HCT116 (cell line): ENCODE measurements around the gene GYS2. TPM values are rescaled to one million over a fixed set of nuclear protein-coding genes. Genes with fewer than 3 reads are reported as not detected.
A peak's percentile ranks its signal among the peaks of the same experiment; 100 is the strongest.

Experiments
- ATAC-seq: fragments of 200-7000 bp; cut with Tn5 transposase; 2 replicates; pipeline ENCODE4 v1.9.1; 2020; ENCODE audit warnings: mild to moderate bottlenecking, moderate library complexity
- BruUV-seq: library from RNA; stranded (reverse); fragments of 400-500 nt; replicated peaks from 2 replicates; lab custom pipeline; 2021; lab: Mats Ljungman, UMichigan
- CTCF ChIA-PET: fragments of 300-600 bp; sonication (Branson Sonifier 250); formaldehyde crosslinking; loops from one replicate; lab custom pipeline; 2021; ENCODE audit warnings: antibody characterized with exemption; lab: Charles Lee
- POLR2A ChIA-PET: fragments of 300-600, 350-600 bp; sonication (Branson Sonifier 250); formaldehyde crosslinking; loops from one replicate; lab custom pipeline; 2021; ENCODE audit warnings: antibody characterized with exemption; lab: Charles Lee
- RAD21 ChIA-PET, 2 experiments: fragments of 300-600 bp; sonication (Branson Sonifier 250); formaldehyde crosslinking; loops; one replicate each; lab custom pipeline; 2023; ENCODE audit warnings: low total read pairs in 2 of 2; ENCODE audit not compliant: uncharacterized antibody in 2 of 2, unreplicated experiment in 2 of 2, low non-redundant PET in 1 of 2; lab: Charles Lee
- DNase-seq: peaks from one replicate; pipeline ENCODE4 v3.0.0-alpha.2; 2010; ENCODE audit warnings: low read depth, low spot score
- H2AFZ ChIP-seq: fragments of 200-600 bp; shearing (Covaris generic), sonication (generic); 2 replicates; pipeline ENCODE4 v1.6.1; 2017; ENCODE audit warnings: low read depth, mixed run types, mixed read lengths, antibody characterized with exemption, low read length; ENCODE audit not compliant: poor library complexity, severe bottlenecking
- H3K27ac ChIP-seq: 2 replicates; pipeline ENCODE4 v1.5.1; 2012; ENCODE audit warnings: low read depth, low read length
- H3K27me3 ChIP-seq: fragments of 200-600 bp; sonication (generic); 2 replicates; pipeline ENCODE4 v1.6.1; 2016; ENCODE audit warnings: mixed run types, low read length, mixed read lengths; ENCODE audit not compliant: insufficient read depth
- H3K36me3 ChIP-seq, 2 experiments: fragments of 200-500 bp in 1 of 2; fragments of 200-600 bp in 1 of 2; sonication (Bioruptor generic) in 1 of 2; sonication (generic) in 1 of 2; 2 replicates each; pipeline versions ENCODE4 v1.5.1 to v1.6.1; 2014 to 2016; ENCODE audit warnings: low read length in 2 of 2, inconsistent platforms in 1 of 2, mixed read lengths in 1 of 2, mixed run types in 1 of 2; ENCODE audit not compliant: insufficient read depth in 2 of 2, control insufficient read depth in 1 of 2
- H3K4me1 ChIP-seq, 2 experiments: fragments of 200-600 bp in 1 of 2; sonication (generic) in 1 of 2; 2 replicates each; pipeline versions ENCODE4 v1.5.1 to v1.6.1; 2012 to 2017; ENCODE audit warnings: low read length in 2 of 2, inconsistent platforms in 1 of 2, mild to moderate bottlenecking in 1 of 2, mixed read lengths in 1 of 2, mixed run types in 1 of 2, moderate library complexity in 1 of 2; ENCODE audit not compliant: insufficient read depth in 2 of 2, control insufficient read depth in 1 of 2
- H3K4me2 ChIP-seq: fragments of 200-600 bp; sonication (generic); 2 replicates; pipeline ENCODE4 v1.6.1; 2017; ENCODE audit warnings: mixed run types, low read length, mixed read lengths
- H3K4me3 ChIP-seq, 2 experiments: fragments of 200-600 bp in 1 of 2; sonication (generic) in 1 of 2; replicated peaks in 1 of 2; 2 replicates each; pipeline ENCODE4 v1.5.1; 2011 to 2016; ENCODE audit warnings: low read length in 2 of 2, control low read depth in 1 of 2, low read depth in 1 of 2, mild to moderate bottlenecking in 1 of 2, mixed read lengths in 1 of 2, mixed run types in 1 of 2
- H3K79me2 ChIP-seq: fragments of 200-600 bp; sonication (generic); 2 replicates; pipeline ENCODE4 v1.6.1; 2017; ENCODE audit warnings: mild to moderate bottlenecking, mixed run types, low read length, moderate library complexity, mixed read lengths; ENCODE audit not compliant: insufficient read depth
- H3K9ac ChIP-seq: fragments of 200-600 bp; sonication (generic); 2 replicates; pipeline ENCODE4 v1.6.1; 2016; ENCODE audit warnings: low read length, mixed read lengths
- H3K9me2 ChIP-seq: fragments of 200-600 bp; sonication (generic), shearing (Covaris generic); 2 replicates; pipeline ENCODE4 v1.6.1; 2017; ENCODE audit warnings: mixed run types, mild to moderate bottlenecking, moderate library complexity; ENCODE audit not compliant: insufficient read depth
- H3K9me3 ChIP-seq, 2 experiments: fragments of 200-500 bp in 1 of 2; fragments of 200-600 bp in 1 of 2; sonication (Bioruptor generic) in 1 of 2; sonication (generic) in 1 of 2; 2 replicates each; pipeline ENCODE4 v1.6.1; 2014 to 2017; ENCODE audit warnings: low read length in 2 of 2, mixed read lengths in 2 of 2, inconsistent platforms in 1 of 2, low read depth in 1 of 2, mild to moderate bottlenecking in 1 of 2, mixed run types in 1 of 2, moderate library complexity in 1 of 2; ENCODE audit not compliant: control insufficient read depth in 1 of 2, insufficient read depth in 1 of 2
- H4K20me1 ChIP-seq: fragments of 200-600 bp; sonication (generic), shearing (Covaris generic); 2 replicates; pipeline ENCODE4 v1.6.1; 2017; ENCODE audit warnings: mixed run types, mild to moderate bottlenecking, moderate library complexity; ENCODE audit not compliant: insufficient read depth
- CEBPB ChIP-seq: IDR thresholded peaks from 2 replicates; pipeline ENCODE4 v1.6.1; 2012; ENCODE audit warnings: low read depth
- CTCF ChIP-seq, 3 experiments: fragments of 200-600 bp in 1 of 3; sonication (generic) in 1 of 3; IDR thresholded peaks in 2 of 3; conservative IDR thresholded peaks in 1 of 3; 2 replicates each; pipeline ENCODE4 v1.5.1; 2012 to 2017; ENCODE audit warnings: low read depth in 2 of 3, low read length in 2 of 3, antibody characterized with exemption in 1 of 3, borderline replicate concordance in 1 of 3, control low read depth in 1 of 3, mild to moderate bottlenecking in 1 of 3, mixed read lengths in 1 of 3, mixed run types in 1 of 3, moderate library complexity in 1 of 3; ENCODE audit not compliant: insufficient read depth in 1 of 3
- EGR1 ChIP-seq: IDR thresholded peaks from 2 replicates; pipeline ENCODE4 v1.6.1; 2012; ENCODE audit warnings: low read depth
- EZH2phosphoT487 ChIP-seq: fragments of 200-600 bp; IDR thresholded peaks from 2 replicates; pipeline ENCODE4 v1.6.1; 2018; ENCODE audit warnings: antibody characterized with exemption, borderline replicate concordance
- RAD21 ChIP-seq: IDR thresholded peaks from 2 replicates; pipeline ENCODE4 v1.6.1; 2012; ENCODE audit warnings: low read depth, mild to moderate bottlenecking
- SRF ChIP-seq: IDR thresholded peaks from 2 replicates; pipeline ENCODE4 v1.6.1; 2012; ENCODE audit warnings: low read depth
- ZBTB33 ChIP-seq: IDR thresholded peaks from 2 replicates; pipeline ENCODE4 v1.6.1; 2011; ENCODE audit warnings: mild to moderate bottlenecking, low read length, moderate library complexity; ENCODE audit not compliant: insufficient replicate concordance; ENCODE audit errors: extremely low read depth
- intact Hi-C: fragments of 100-400 bp; cut with micrococcal nuclease; formaldehyde crosslinking; loops from 2 replicates; pipeline ENCODE4 v1.10.0; 2022
- total RNA-seq: library from RNA; stranded (reverse); gene quantifications from one replicate; pipeline ENCODE4 v1.2.1, GENCODE V29; 2021; ENCODE audit not compliant: unreplicated experiment

The GYS2 gene
- total RNA-seq, 1 experiment from 2014 or later = not detected

GRCh38 chr12:21607701-21608100, 3.1 kb upstream of the GYS2 start:
- POLR2A ChIA-PET = no interaction called here
- DNase-seq = peak; percentile 12

More at GRCh38 chr12:21607701-21608100, 3.1 kb upstream of the GYS2 start:
- ATAC-seq = no peak
- H3K27me3 ChIP-seq = no peaks in the 10 kb centered on the region
- no peaks in the 10 kb centered on the region for H3K79me2 ChIP-seq
- BruUV-seq = no TSS peak
- no peaks in the 10 kb centered on the region for H3K9me2 ChIP-seq
- H3K9ac ChIP-seq = no peak overlapping the region
- H3K9me3 ChIP-seq = no peaks in the 10 kb centered on the region
- ChIA-PET CTCF (interaction anchor here (1.7 kb wide), 1 partner anchor 73 kb away, joined by 5 read pairs; no protein-coding TSS in a partner anchor), RAD21 (no interaction called here)
- no peak overlapping the region for H2AFZ ChIP-seq
- no peaks in the 10 kb centered on the region for H3K36me3 ChIP-seq
- H3K4me2 ChIP-seq = no peak overlapping the region
- no peaks in the 10 kb centered on the region for H4K20me1 ChIP-seq
- no peak for TF ChIP-seq EZH2phosphoT487
- TF ChIP-seq EGR1 = no peak
- TF ChIP-seq CEBPB = no peak
- no peak for TF ChIP-seq ZBTB33
- TF ChIP-seq RAD21 = peak; percentile 50; the same call in 1 of the 2 replicates
- TF ChIP-seq CTCF (IDR thresholded peaks at IDR 0.05 in 2 of 3, conservative IDR thresholded peaks at IDR 0.05 in 1 of 3; ENCODE audit: borderline replicate concordance in 1 of 3, insufficient read depth in 1 of 3, low read depth in 2 of 3, low read length in 2 of 3) = peak in 2 of 3 experiments; percentile 38 to 41; a peak in 3 of 6 replicates
- no peak for TF ChIP-seq SRF
- TF ChIP-seq, all 23 proteins: peak for 2
- Histone ChIP-seq H3K27ac (no peak overlapping the region), H3K4me1 (no peaks in the 10 kb centered on the region), H3K4me3 (no peak overlapping the region)
- intact Hi-C loops = loop anchor here (1.0 to 10.0 kb wide), 2 partner anchors 73 to 387 kb away; no protein-coding TSS in a partner anchor
